GM13977 (cell line): ENCODE results near the gene B3GLCT.

Experiments used
- DNase-seq: peaks from one replicate; pipeline ENCODE4 v3.0.0; 2012; ENCODE audit warnings: low spot score
- in situ Hi-C: fragments of 300-500 bp; cut with MboI; formaldehyde crosslinking; loops from one replicate; pipeline ENCODE4 v1.12.0; 2022; ENCODE audit warnings: low sequenced_read_pairs, low pct_unique_long_range_greater_than_20kb, mixed read lengths, inconsistent platforms; ENCODE audit not compliant: unreplicated experiment
- TF ChIP-seq, protein P1 (sequence below): IDR thresholded peaks from 2 replicates; pipeline ENCODE4 v1.5.1; 2012; ENCODE audit warnings: mild to moderate bottlenecking, control low read depth; ENCODE audit not compliant: insufficient read depth; ENCODE audit errors: extremely low read depth, missing control alignments

B3GLCT gene

DNA sequence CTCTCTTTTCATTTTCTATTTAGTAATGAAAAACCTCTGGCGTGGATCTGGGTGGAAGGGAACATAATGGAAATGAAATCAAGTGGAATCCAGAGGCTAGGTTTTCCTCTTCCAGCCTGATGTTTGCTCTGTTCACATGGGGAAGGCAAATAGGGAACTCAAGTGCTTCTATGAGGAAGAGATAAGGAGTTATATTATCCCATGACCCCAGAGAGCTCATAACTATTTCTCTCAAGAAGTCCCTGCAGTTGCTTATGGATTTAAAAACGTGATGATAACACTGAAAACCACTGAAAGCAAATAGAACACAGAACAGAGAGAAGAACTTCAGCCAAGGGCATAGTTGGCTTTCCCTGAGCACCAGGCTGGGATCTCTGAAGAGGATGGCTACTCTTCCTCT lies 157.8 kb downstream of the B3GLCT start:
- no peak for DNase-seq
- TF ChIP-seq, protein P1, sequence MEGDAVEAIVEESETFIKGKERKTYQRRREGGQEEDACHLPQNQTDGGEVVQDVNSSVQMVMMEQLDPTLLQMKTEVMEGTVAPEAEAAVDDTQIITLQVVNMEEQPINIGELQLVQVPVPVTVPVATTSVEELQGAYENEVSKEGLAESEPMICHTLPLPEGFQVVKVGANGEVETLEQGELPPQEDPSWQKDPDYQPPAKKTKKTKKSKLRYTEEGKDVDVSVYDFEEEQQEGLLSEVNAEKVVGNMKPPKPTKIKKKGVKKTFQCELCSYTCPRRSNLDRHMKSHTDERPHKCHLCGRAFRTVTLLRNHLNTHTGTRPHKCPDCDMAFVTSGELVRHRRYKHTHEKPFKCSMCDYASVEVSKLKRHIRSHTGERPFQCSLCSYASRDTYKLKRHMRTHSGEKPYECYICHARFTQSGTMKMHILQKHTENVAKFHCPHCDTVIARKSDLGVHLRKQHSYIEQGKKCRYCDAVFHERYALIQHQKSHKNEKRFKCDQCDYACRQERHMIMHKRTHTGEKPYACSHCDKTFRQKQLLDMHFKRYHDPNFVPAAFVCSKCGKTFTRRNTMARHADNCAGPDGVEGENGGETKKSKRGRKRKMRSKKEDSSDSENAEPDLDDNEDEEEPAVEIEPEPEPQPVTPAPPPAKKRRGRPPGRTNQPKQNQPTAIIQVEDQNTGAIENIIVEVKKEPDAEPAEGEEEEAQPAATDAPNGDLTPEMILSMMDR, result no peak
- in situ Hi-C loops, result no loop called here

DNA sequence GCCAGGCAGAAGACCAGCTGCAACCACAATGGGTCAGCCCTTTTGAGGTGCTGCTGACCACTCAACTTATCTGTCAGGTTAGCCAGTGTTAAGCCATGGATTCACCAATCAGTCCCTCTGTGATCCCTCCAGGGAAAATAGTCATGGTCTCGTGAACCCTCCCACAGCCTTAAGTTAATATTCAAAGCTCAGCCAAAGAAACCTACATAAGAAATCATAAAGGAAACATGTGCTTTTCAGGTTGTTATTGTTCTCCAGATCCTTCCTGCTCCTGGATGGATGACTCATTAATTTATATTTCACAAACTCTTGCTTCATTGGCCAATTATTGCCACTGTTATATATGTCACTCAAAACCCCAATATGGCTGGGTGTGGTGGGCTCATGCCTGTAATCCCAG lies 161.9 kb downstream of the B3GLCT start:
- DNase-seq, result no peak
- TF ChIP-seq, protein P1, result no peak
- in situ Hi-C loops, result no loop called here

DNA sequence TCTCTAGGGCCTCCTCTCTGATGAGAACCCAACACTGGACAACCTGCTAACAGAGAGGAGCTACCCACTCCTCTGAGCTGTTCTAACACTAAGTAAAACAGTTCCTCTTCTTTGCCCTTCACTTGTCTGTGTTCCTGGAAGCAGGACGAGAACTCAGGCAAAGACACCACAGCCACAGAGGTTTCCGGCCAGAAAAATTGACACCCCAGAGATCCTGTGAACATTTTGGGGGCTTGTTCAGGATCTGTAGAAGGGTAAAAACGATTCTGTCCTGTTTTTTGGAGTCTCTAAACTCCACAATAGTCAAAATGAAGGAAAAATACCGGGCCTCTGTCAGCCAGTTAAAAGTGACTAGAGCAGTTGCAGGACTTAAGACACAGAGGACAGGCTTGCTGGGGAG lies 165.9 kb downstream of the B3GLCT start:
- DNase-seq, result no peak
- in situ Hi-C loops, result no loop called here
- TF ChIP-seq, protein P1, result no peak

DNA sequence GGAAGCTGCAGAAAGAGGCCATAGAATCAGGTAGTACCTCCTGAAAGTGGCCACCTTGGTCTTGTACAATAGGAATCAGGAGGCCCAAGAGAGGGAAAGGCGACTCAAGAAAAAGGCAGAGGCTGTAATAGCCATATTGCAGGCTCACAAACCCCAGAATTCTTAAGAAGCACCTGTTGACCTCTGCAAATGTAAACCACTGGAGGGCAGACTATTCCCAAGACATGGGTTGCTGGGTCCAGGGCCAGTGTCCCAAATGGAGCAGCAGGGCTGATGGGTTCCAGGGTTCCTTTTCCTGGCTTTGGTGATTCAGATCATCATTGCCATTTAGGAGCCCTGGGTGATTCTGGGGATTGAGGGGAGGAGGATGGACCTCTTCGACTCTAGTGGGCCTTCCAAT lies 167.6 kb downstream of the B3GLCT start:
- DNase-seq, result no peak
- TF ChIP-seq, protein P1, result no peak
- in situ Hi-C loops, result no loop called here

DNA sequence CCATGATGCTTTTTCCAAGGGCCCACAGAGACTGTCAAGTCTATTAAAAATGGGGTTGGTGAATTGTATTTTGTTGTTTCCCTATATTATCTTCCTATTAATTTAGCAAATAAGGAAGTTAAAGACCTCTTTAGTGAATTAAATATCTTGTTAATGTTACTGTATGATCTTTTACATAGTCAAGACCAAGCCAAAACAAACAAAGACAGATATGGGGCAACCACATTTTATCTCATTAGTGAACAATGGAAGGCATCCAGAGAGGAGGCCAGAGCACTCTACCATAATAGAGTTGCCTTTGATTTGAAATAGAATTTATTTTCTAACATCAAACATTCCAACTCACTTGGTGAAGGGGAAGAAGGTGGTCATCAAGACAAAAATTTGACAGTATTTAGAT lies 169.4 kb downstream of the B3GLCT start:
- TF ChIP-seq, protein P1, result no peak
- in situ Hi-C loops, result no loop called here

DNA sequence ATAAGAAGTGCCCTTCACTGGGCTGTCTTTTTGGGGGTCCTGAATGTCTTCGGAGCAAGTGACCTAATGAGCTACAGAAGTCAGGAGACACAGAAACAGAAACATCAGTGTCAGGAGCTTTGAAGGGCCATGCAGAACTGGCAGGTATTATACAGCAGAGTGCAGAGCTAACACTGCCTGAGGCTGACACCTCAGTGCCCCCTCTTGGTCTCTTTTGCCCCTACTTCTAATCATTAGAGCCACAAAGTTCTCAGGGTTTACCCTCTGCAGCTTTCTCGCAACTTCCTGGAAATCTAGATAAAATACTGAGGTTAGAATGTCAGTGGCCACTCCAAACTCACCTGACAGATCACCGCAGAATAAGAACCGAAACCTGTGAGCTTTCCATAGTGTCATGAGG lies 172.7 kb downstream of the B3GLCT start:
- in situ Hi-C loops, result no loop called here
- TF ChIP-seq, protein P1, result no peak
- DNase-seq, result no peak

More for the DNA sequence above, 169.4 kb downstream of the B3GLCT start:
- no peak for DNase-seq

DNA sequence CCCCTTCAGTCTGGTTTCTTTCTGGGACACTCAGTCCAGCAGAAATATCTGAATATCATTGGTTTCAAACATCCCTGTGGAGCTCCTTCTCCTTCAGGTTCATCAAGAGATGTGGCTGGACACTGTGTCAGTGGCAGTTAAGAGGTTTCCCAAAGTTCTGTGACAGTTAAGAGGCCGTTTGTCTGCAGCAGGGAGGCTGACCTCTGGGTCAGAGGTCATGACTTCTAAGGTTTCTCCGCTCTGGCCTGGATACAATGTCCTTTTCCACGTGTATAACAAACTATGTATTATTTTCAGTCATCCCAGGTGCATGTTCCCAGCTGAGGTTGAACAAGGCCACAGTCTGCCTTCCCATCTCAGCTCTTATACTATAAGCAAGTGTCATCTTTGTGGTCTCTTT lies 174.9 kb downstream of the B3GLCT start:
- in situ Hi-C loops, result no loop called here
- DNase-seq, result no peak
- TF ChIP-seq, protein P1, result no peak
